Vagina (tissue), 2 donors: ENCODE measurements around the gene STARD3. TPM values are rescaled to one million over a fixed set of nuclear protein-coding genes. Genes with fewer than 3 reads are reported as not detected.

Experiments used
- DNase-seq, 2 donors: peaks; one replicate each; pipeline ENCODE4 v3.0.0-alpha.2; 2017; ENCODE audit errors: extremely low spot score in 2 of 2
- H3K27ac ChIP-seq: fragments of 200-600 bp; sonication (generic); one replicate; pipeline ENCODE4 v1.5.1; 2019
- H3K27me3 ChIP-seq: fragments of 200-600 bp; sonication (generic); one replicate; pipeline ENCODE4 v1.5.1; 2019
- H3K36me3 ChIP-seq, 2 donors: fragments of 200-600 bp; sonication (generic); one replicate each; pipeline ENCODE4 v1.5.1; 2017 to 2019
- H3K4me1 ChIP-seq: fragments of 200-600 bp; sonication (generic); one replicate; pipeline ENCODE4 v1.5.1; 2019
- H3K4me3 ChIP-seq, 2 donors: fragments of 200-600 bp; sonication (generic); 1 replicate in 1 of 2; 2 replicates in 1 of 2; pipeline ENCODE4 v1.5.1; 2016 to 2019
- H3K9me3 ChIP-seq: fragments of 200-600 bp; sonication (generic); one replicate; pipeline ENCODE4 v1.5.1; 2019
- POLR2A ChIP-seq, 2 donors: fragments of 450-650 bp; IDR thresholded peaks; one replicate each; pipeline ENCODE4 v1.6.1; 2017; ENCODE audit warnings: antibody characterized with exemption in 2 of 2, mild to moderate bottlenecking in 2 of 2, moderate library complexity in 2 of 2
- POLR2AphosphoS5 ChIP-seq, 2 donors: sonication (generic); formaldehyde crosslinking; IDR thresholded peaks; one replicate each; pipeline ENCODE4 v1.9.0; 2017; ENCODE audit warnings: antibody characterized with exemption in 2 of 2, mild to moderate bottlenecking in 2 of 2, low read depth in 1 of 2; ENCODE audit not compliant: insufficient read depth in 1 of 2
- intact Hi-C: fragments of 100-400 bp; cut with DNase I; formaldehyde crosslinking; loops from one replicate; pipeline ENCODE4 v1.15.1; 2023
- total RNA-seq: library from RNA; depleted of rRNA; stranded (reverse); fragments of >200 nt; gene quantifications from one replicate; pipeline ENCODE4 v1.2.3, GENCODE V29; 2016
- TF ChIP-seq, protein P1 (sequence below), 3 experiments: fragments of 450-650 bp in 2 of 3; fragments of 200-600 bp in 1 of 3; sonication (generic) in 1 of 3; IDR thresholded peaks; one replicate each; pipeline ENCODE4 v1.5.1; 2017 to 2019; ENCODE audit warnings: antibody characterized with exemption in 3 of 3, mild to moderate bottlenecking in 2 of 3, moderate library complexity in 2 of 3

STARD3 gene
- total RNA-seq, 1 donor from 2014 or later: 148 TPM

DNA sequence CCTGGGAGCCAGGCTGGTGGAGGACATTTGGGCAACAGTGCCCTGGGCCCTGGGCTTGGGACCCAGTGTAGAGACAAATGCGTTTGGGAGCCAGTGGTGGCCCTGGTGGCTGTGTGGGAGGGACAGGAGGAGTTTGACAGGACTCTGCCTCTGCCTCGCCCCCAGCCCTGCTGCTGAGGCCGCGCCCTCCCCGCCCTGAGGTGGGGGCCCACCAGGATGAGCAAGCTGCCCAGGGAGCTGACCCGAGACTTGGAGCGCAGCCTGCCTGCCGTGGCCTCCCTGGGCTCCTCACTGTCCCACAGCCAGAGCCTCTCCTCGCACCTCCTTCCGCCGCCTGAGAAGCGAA lies 16.3 kb downstream of the STARD3 start:
- no peak overlapping the region for H3K27ac ChIP-seq
- peaks cover 25% of the 10 kb centered on the region for H3K4me1 ChIP-seq
- no peak overlapping the region for H3K4me3 ChIP-seq
- no peak for TF ChIP-seq POLR2AphosphoS5 (IDR thresholded peaks at IDR 0.05; ENCODE audit: insufficient read depth in 1 of 2, low read depth in 1 of 2)
- TF ChIP-seq, protein P1, sequence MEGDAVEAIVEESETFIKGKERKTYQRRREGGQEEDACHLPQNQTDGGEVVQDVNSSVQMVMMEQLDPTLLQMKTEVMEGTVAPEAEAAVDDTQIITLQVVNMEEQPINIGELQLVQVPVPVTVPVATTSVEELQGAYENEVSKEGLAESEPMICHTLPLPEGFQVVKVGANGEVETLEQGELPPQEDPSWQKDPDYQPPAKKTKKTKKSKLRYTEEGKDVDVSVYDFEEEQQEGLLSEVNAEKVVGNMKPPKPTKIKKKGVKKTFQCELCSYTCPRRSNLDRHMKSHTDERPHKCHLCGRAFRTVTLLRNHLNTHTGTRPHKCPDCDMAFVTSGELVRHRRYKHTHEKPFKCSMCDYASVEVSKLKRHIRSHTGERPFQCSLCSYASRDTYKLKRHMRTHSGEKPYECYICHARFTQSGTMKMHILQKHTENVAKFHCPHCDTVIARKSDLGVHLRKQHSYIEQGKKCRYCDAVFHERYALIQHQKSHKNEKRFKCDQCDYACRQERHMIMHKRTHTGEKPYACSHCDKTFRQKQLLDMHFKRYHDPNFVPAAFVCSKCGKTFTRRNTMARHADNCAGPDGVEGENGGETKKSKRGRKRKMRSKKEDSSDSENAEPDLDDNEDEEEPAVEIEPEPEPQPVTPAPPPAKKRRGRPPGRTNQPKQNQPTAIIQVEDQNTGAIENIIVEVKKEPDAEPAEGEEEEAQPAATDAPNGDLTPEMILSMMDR (IDR thresholded peaks at IDR 0.05): no peak
- TF ChIP-seq POLR2A (IDR thresholded peaks at IDR 0.05): no peak
- H3K27me3 ChIP-seq: no peaks in the 10 kb centered on the region
- H3K36me3 ChIP-seq: peaks cover 0 to 14% of the 10 kb centered on the region in 2 donors
- intact Hi-C loops: no loop called here
- H3K9me3 ChIP-seq: no peaks in the 10 kb centered on the region
- no peak for DNase-seq

DNA sequence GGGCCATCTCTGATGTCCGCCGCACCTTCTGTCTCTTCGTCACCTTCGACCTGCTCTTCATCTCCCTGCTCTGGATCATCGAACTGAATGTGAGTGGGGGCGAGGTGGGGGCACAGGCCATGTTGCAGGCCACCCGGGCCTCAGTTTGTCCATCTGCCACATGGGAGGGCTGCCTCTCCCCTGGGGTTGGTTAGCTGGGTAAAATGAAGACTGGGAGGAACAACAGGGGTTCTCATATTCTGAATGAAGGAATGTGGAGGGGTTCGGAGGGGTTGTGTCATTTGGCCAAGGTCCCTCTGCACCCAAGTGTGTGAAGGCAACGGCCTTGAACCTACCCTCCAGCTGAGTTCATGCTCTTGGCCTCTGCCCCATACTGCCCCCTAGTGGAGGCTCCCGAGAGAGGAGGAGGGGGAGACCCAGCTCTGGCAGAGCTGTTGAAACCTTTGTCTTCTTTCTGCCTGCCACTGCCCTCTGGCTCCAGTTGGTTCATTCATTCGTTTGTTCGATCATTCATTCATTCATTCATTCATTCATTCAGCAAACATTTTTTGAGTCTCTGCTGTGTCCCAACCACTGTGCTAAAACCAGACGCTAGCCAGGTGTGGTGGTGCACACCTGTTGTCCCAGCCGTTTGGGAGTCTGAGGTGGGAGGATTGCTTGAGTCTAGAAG lies 16.9 kb downstream of the STARD3 start:
- H3K27ac ChIP-seq: no peak overlapping the region
- no peak overlapping the region for H3K4me3 ChIP-seq
- H3K4me1 ChIP-seq: peaks cover 25% of the 10 kb centered on the region
- no peak for DNase-seq
- H3K27me3 ChIP-seq: no peaks in the 10 kb centered on the region
- intact Hi-C loops: no loop called here
- TF ChIP-seq POLR2A (IDR thresholded peaks at IDR 0.05): no peak
- TF ChIP-seq, protein P1 (IDR thresholded peaks at IDR 0.05): peak; percentile 17 to 43 (median 22)
- H3K36me3 ChIP-seq: peaks cover 0 to 17% of the 10 kb centered on the region in 2 donors
- no peaks in the 10 kb centered on the region for H3K9me3 ChIP-seq

DNA sequence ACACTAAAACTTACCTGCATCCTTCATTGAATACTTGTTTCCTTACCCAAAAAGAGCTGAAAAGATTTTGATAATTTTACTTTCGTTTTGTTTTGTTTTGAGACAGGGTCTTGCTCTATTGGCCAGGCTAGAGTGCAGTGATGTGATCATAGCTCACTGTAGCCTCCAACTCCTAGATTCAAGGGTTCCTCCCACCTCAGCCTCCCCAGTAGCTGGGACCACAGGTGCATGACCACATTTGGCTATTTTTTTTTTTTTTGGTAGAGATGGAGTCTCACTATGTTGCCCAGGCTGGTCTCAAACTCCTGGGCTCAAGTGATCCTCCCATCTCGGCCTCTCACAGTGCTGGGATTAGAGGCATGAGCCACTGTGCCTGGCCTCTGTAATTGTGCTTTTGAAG lies 18.2 kb downstream of the STARD3 start:
- peaks cover 28% of the 10 kb centered on the region for H3K4me1 ChIP-seq
- H3K9me3 ChIP-seq: no peaks in the 10 kb centered on the region
- intact Hi-C loops: no loop called here
- H3K36me3 ChIP-seq: peaks cover 0 to 21% of the 10 kb centered on the region in 2 donors
- H3K27me3 ChIP-seq: no peaks in the 10 kb centered on the region
- TF ChIP-seq, protein P1 (IDR thresholded peaks at IDR 0.05): no peak
- H3K27ac ChIP-seq: no peak overlapping the region
- no peak overlapping the region for H3K4me3 ChIP-seq
- DNase-seq: no peak

DNA sequence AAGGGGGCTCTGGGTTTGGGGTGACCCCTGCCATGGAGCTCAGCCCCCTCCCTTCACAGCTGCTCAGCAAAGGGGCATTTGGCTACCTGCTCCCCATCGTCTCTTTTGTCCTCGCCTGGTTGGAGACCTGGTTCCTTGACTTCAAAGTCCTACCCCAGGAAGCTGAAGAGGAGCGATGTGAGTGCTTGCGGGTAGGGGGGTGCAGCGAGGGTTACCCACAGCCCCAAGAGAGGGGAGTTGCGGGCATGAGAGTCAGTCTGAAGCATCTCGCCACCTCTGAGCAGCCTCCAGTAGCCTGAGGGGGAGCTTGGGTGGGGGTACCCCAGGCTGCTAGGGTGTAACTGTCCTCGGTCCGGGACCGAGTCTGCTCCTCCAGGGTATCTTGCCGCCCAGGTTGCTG lies 21.4 kb downstream of the STARD3 start:
- no peaks in the 10 kb centered on the region for H3K9me3 ChIP-seq
- intact Hi-C loops: no loop called here
- TF ChIP-seq POLR2AphosphoS5 (IDR thresholded peaks at IDR 0.05; ENCODE audit: insufficient read depth in 1 of 2, low read depth in 1 of 2): no peak
- TF ChIP-seq, protein P1 (IDR thresholded peaks at IDR 0.05): no peak
- no peak for TF ChIP-seq POLR2A (IDR thresholded peaks at IDR 0.05)
- H3K27ac ChIP-seq: peak overlapping the region; percentile 26
- DNase-seq: no peak
- H3K4me1 ChIP-seq: peaks cover 39% of the 10 kb centered on the region
- no peak overlapping the region for H3K4me3 ChIP-seq
- peaks cover 0 to 42% of the 10 kb centered on the region in 2 donors for H3K36me3 ChIP-seq
- no peaks in the 10 kb centered on the region for H3K27me3 ChIP-seq

DNA sequence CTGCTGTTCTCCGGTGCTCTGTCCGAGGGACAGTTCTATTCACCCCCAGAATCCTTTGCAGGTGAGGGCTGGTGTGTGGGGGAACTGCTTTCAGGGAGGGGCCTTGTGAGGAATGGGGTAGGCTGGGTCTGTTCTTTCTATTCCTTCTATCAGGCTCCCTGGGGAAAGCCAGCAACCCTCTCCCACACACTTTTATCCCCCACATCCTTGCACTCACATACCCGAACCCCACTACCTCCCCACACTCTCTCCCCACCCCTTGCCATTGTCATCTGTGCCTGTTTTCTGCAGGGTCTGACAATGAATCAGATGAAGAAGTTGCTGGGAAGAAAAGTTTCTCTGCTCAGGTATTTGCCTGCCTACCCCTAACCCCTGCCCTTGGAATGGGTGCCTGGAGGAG lies 21.8 kb downstream of the STARD3 start:
- Histone ChIP-seq H3K36me3 (peaks cover 0 to 42% of the 10 kb centered on the region in 2 donors), H3K27me3 (no peaks in the 10 kb centered on the region), H3K4me1 (peaks cover 39% of the 10 kb centered on the region), H3K9me3 (no peaks in the 10 kb centered on the region), H3K27ac (peak overlapping the region; percentile 26), H3K4me3 (no peak overlapping the region)
- TF ChIP-seq, protein P1 (IDR thresholded peaks at IDR 0.05): no peak
- intact Hi-C loops: no loop called here
- DNase-seq: no peak
